Measurements from ENCODE around the gene EN1. TPM values are rescaled to one million over a fixed set of nuclear protein-coding genes. Genes with fewer than 3 reads are reported as not detected.
A peak's percentile ranks its signal among the peaks of the same experiment; 100 is the strongest.

Gene EN1
- total RNA-seq, 4 donors from 2014 or later: 7.3 to 16.7 (median 11.8) TPM

- H3K4me1 ChIP-seq: peaks cover 54% of the 10 kb centered on the region
- H3K9me3 ChIP-seq: no peaks in the 10 kb centered on the region
- peak overlapping the region; percentile 92 for H3K27ac ChIP-seq
- peak overlapping the region; percentile 72 for H3K4me3 ChIP-seq
- H3K27me3 ChIP-seq: peaks cover 87% of the 10 kb centered on the region
- 35% methylated on average over 49 of the region's 60 CpGs for WGBS
- no peaks in the 10 kb centered on the region for H3K36me3 ChIP-seq
- TF ChIP-seq CTCF (IDR thresholded peaks at IDR 0.05) (no peak), POLR2A (IDR thresholded peaks at IDR 0.05) (no peak), POLR2AphosphoS5 (IDR thresholded peaks at IDR 0.05) (no peak), EP300 (IDR thresholded peaks at IDR 0.05) (no peak)
- peak in 1 of 2 donors; percentile 72 for DNase-seq (ENCODE audit: low spot score in 2 of 2)
Observed at GRCh38 chr2:118842661-118843482, 4.6 kb downstream of the EN1 start.

GRCh38 chr2:118841828-118842461 lies 5.5 kb downstream of the EN1 start:
- H3K4me3 ChIP-seq: peak overlapping the region; percentile 72
- no peaks in the 10 kb centered on the region for H3K36me3 ChIP-seq
- H3K9me3 ChIP-seq: no peaks in the 10 kb centered on the region
- H3K27ac ChIP-seq: peak overlapping the region; percentile 92
- WGBS: 28% methylated on average over 37 of the region's 47 CpGs
- H3K27me3 ChIP-seq: peaks cover 88% of the 10 kb centered on the region
- peaks cover 45% of the 10 kb centered on the region for H3K4me1 ChIP-seq
- DNase-seq (ENCODE audit: low spot score in 2 of 2): no peak
- no peak for TF ChIP-seq CTCF (IDR thresholded peaks at IDR 0.05)
- no peak for TF ChIP-seq POLR2A (IDR thresholded peaks at IDR 0.05)
- TF ChIP-seq EP300 (IDR thresholded peaks at IDR 0.05): no peak
- no peak for TF ChIP-seq POLR2AphosphoS5 (IDR thresholded peaks at IDR 0.05)

GRCh38 chr2:118841450-118841827 lies 6.0 kb downstream of the EN1 start:
- Histone ChIP-seq H3K27ac (peak overlapping the region; percentile 92), H3K9me3 (no peaks in the 10 kb centered on the region), H3K4me1 (peaks cover 40% of the 10 kb centered on the region), H3K36me3 (no peaks in the 10 kb centered on the region), H3K4me3 (peak overlapping the region; percentile 72), H3K27me3 (peaks cover 88% of the 10 kb centered on the region)
- DNase-seq (ENCODE audit: low spot score in 2 of 2): peak in 1 of 2 donors; percentile 69
- WGBS: 50% methylated on average over 20 of the region's 20 CpGs
- TF ChIP-seq EP300 (IDR thresholded peaks at IDR 0.05) (no peak), CTCF (IDR thresholded peaks at IDR 0.05) (no peak), POLR2AphosphoS5 (IDR thresholded peaks at IDR 0.05) (no peak), POLR2A (IDR thresholded peaks at IDR 0.05) (no peak)

- Histone ChIP-seq H3K27ac (no peak overlapping the region), H3K27me3 (peaks cover 88% of the 10 kb centered on the region), H3K9me3 (no peaks in the 10 kb centered on the region), H3K4me1 (peaks cover 44% of the 10 kb centered on the region), H3K4me3 (no peak overlapping the region), H3K36me3 (no peaks in the 10 kb centered on the region)
- WGBS: 62% methylated on average over 6 of the region's 6 CpGs
- no peak for TF ChIP-seq EP300 (IDR thresholded peaks at IDR 0.05)
- TF ChIP-seq POLR2AphosphoS5 (IDR thresholded peaks at IDR 0.05): no peak
- TF ChIP-seq CTCF (IDR thresholded peaks at IDR 0.05): no peak
- TF ChIP-seq POLR2A (IDR thresholded peaks at IDR 0.05): no peak
- DNase-seq (ENCODE audit: low spot score in 2 of 2): peak; percentile 40 to 53
Observed at GRCh38 chr2:118838741-118839455, 8.6 kb downstream of the EN1 start.
